Retina (tissue), 1 donor: ENCODE measurements around the gene CYP26B1.

ENCODE experiments used
- DNase-seq: peaks from one replicate; pipeline ENCODE4 v3.0.0-alpha.2; 2016

CYP26B1 gene

DNA sequence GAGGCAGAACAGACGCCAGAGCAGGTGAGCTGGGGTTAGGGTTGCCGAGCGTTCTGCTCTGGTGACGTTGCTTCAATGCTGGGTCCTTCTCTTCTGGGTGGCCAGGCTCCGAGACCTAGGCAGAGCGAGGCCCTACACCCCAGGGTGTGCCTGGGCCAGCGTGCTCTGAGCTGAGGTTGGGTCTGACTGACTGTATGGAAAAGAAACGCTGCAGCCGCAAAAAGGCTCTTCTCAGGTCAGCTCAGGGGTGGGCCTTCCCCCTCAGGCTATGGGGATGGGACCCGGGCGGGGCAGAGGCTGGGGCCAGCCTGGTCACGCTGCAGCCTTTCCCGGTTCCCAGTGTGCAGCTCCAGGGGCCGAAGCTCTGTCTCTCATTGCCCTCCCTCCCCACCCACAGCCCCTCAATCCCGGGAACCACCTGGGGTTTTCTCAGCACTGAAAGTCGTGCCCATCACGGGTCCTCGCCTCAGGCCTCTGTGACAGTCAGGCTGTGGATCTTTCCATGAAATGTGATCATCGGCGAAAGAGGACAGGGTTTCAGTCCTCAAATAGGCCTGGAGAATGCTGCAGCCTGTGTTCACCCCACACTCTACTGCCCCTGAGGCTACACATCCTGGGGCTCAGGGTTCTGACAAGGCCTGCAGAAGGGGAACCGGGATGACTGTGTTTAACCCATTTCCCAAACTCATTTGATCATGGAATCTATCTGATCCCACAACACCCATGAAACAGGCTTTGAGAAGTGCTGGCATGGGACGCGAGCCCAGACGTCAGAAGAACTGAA lies 19.4 kb downstream of the CYP26B1 start:
- no peak for DNase-seq

DNA sequence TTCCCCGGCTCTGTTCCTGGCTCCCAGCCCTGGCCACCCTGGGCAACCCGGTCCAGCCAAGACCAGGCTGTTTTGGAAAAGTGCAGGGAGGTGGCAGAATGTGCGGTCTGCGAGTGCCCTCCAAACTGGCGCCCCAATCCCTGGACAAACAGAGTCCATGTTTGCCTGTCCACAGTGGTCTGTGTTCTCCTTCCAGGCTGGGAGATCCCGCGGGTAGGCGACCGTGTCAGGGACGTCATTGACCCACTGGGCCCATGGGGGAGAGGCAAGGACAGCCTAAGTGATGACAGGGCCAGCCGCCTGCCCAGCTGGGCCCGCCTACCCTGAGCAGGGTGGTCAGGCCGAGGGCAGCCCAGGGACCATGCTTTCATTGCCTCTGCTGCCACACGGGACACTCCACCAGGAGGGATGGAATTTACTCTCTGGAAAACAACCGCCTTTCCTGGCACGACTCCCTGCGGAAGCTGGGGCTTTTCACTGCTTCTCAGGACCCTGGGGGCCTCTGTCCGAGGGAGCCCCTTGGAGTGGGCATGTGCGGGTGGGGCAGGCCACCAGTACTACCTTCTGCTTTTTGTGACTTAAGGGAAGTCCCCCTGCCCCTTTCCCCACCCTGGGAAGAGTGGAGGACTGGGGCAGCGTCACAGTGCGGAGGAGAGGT lies 20.1 kb downstream of the CYP26B1 start:
- DNase-seq, result no peak

DNA sequence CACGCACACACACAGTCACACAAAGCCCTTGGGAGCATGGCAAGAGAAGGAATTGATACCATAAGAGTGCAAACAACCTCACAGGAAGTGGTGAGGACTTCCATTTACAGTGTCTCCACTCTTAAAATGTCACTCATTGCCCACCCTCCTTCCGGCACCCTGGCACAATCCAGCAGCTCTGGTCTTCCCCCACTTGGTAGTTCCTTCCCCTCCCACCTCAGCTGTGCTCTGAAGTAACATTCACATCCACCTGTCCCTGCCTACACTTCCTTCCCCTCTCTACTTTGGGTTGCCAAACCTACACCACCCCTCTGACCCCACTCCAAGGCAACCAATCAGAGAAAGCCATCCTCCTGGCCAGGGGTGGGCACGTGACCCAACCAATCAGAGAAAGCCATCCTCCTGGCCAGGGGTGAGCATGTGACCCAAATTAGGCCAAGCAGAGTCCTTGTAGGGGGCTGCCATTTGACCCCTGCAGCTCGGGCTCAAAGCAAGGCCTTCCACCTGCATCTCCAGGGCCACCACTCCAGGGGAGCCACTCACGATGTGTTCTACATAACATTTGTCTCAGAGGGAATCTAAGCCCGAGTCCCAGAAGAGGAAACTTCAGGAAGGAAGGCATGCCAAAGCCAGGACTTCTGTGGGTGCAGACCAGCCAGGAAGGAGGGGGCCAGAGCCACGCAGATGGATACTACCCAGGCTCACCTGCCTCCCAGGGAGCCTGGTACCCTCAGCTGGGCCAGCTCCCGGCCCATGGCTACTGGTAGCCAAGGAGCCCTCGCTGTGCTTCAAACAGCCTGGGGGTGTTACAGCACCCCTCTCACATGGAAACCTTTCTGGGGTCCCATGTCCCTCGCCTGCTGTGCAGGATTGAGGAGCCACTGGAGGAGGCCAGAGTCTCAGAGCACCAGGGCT lies 21.2 kb downstream of the CYP26B1 start:
- no peak for DNase-seq

DNA sequence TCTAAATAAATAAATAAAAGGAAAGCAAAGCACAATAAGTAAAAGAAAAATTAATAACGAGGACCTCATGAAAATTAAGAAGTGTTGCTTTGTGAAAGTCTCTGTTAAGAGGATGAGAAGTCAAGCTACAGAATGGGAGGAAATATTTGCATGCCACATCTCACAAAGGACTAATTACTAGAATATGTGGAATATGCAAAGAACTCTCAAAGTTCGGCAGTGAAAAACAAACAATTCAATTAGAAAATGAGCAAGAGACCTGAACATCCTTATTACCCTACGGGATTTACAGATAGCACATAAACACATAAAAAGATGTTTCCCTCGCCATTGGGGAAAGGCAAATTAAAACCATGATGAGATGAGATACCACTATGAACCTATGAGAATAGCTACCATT lies 23.3 kb downstream of the CYP26B1 start:
- no peak for DNase-seq

DNA sequence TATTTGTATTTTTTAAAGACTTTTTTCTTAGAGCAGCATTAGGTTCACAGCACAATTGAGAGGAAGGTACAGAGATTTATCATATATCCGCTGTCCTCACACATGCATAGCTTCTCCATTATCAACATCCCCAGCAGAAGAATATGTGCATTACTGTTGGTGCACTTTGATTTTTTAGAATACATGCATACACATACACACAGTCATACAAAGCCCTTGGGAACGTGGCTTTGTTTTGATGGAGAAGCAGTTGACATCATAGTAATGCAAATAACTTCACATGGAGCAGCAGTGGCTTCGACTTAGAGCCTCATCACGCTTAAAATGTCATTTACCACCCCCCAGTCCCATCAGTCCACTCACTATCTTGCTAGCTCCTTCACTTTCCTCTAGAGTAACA lies 26.5 kb downstream of the CYP26B1 start:
- DNase-seq, result no peak

DNA sequence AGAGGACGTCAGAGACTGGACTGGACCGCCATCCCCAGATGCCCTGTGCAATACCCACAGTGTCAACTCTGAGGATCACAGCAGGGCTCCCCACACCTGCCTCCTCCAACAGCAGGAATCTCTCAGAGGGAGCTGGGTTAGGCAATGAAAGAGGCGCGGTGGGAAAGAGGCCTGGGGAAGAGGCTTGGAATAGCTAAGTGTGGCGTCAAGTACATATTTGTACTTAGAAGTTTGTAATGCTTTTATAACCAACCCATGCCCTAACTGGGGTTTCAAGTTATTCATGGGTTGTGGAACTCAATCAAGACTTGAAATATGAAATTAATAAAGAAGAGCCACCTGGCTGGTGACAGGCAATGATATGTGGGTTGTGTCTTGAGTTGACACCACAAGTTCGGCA lies 28.7 kb downstream of the CYP26B1 start:
- no peak for DNase-seq

DNA sequence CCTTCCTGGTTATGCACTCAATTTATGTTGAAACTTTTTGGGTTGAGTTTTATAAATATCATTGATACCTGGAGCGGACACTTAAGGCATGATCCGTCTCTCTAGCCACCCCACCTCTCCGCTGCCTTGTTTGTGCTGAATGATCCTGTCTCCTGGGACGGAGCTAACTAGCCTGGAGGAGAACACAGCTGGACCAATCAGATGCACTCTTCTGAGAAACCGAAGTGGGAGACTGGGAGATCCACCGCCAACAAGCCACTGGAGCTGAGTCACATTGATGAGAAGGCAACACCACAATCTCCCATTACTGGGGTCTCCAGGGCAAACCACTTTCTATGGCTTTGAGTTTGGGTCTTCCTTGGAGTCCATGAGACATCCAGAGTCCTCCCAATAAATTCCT lies 29.3 kb downstream of the CYP26B1 start:
- no peak for DNase-seq

DNA sequence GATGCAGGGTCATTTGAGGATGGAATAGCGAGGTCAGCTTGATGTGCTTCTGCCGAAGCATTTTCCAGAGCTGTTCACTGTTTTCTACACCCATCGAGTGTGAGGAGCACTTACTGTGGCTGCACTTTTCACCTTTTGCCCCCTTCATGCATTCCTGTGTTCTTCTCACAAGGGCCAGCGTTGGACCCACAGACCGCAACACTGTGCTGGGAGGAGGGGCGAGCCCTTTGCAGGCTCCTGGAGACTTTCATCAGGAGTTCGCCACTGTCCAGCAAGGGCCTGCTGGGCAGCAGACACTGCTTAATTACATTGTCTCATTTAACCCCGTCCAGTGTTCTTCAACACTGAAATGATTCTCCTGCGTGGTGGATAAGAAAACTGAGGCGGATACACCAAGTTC lies 29.9 kb downstream of the CYP26B1 start:
- DNase-seq, result no peak

DNA sequence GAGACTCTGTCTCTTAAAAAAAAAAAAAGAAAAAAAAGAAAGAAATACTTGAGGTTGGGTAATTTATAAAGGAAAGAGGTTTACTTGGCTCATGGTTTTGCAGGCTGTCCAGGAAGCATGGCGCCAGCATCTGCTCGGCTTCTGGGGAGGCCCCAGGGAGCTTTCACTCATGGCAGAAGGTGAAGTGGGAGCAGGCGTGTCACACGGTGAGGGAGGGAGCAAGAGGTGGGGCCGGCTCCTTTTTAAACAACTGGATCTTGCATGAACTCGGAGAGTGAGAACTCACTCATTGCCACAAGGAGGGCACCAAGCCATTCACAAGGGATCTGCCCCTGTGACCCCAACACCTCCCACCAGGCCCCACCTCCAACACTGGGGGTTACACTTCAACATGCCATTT lies 30.6 kb downstream of the CYP26B1 start:
- no peak for DNase-seq

DNA sequence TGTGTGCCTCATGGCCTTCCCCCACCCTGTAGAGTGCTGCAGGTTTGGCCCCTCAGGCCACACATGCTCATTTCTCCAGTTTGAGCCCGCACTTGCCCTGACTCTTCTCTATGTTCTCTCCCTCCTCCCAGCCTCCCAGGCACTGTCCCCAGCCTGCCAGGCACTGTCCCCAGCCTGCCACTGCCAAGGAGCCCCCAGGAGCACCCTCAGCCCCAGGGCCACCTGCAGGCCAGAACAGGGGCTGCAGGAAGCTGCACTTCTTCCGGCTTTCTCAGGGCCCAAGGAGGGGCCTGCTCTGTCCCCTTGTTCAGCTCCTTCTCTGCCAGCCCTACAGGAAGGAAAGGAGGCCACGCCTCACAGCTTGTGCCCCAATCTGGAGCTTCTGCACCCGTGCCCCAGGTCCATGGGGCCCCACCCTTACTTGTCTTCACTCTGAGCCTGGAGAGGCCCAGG lies 31.6 kb downstream of the CYP26B1 start:
- DNase-seq, result no peak

DNA sequence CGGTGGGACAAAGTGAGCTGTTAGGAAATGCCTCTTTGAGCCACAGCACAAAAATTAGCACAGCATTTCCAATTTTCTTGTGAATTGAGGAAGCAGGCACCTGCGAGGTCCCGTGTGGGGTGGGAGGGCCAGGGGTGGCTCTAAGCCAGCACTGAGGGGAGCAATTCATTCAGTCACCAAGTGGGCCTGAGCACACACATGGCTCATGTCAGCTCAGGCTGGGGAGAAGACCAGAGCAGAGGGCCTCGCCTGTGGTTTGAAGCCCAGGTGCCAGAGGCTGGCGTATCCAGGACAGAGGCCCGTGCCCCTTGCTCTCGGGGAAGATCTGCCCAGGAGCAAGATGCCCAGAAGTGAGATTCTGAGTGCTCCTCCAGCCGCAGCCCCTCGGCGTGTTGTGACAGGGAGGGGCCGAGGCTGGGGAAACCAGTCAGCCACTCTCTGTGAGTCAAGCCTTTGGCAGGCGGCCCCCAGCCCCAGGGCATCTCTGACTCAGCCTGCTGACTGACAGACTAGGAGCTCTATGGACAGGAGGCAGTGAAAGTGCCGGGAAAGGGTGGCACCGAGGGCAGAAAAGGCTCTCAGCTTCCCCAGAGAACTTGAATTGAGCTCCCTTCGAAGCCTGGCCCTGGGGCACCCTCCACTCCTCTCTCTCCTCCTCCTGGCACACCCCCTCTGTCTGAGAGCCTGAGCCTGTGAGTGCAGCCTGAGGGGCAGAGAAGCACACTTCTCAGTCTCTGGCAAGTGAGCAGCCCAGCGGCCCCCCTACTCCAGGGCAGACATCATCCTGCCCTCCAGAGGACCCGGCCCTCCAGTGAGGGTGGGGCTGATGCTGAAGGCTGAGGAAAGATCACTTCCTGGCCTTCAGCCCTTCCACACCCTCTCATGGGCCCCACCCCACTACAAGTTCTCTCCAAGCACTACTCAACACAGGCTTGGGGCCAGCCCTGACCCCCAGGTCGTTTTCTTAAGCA lies 32.3 kb downstream of the CYP26B1 start:
- DNase-seq, result no peak

DNA sequence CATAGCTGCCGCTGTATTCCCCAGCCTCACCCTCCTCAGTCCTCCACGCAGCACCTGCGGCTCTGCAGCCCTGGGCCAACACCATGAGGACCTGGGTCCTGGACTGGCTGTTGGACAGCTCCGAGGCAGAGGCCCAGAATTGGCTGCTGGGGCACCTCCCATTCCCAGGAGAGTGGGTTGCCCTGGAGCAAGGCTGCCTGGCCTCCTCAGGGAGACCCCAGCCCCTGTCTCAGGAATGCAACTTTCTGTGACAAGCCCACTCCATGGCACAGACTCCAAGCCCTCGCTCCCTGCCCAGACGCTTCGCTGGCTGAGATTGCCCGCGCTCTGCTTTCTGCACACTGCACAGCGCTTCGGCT lies 33.0 kb downstream of the CYP26B1 start:
- DNase-seq, result no peak

DNA sequence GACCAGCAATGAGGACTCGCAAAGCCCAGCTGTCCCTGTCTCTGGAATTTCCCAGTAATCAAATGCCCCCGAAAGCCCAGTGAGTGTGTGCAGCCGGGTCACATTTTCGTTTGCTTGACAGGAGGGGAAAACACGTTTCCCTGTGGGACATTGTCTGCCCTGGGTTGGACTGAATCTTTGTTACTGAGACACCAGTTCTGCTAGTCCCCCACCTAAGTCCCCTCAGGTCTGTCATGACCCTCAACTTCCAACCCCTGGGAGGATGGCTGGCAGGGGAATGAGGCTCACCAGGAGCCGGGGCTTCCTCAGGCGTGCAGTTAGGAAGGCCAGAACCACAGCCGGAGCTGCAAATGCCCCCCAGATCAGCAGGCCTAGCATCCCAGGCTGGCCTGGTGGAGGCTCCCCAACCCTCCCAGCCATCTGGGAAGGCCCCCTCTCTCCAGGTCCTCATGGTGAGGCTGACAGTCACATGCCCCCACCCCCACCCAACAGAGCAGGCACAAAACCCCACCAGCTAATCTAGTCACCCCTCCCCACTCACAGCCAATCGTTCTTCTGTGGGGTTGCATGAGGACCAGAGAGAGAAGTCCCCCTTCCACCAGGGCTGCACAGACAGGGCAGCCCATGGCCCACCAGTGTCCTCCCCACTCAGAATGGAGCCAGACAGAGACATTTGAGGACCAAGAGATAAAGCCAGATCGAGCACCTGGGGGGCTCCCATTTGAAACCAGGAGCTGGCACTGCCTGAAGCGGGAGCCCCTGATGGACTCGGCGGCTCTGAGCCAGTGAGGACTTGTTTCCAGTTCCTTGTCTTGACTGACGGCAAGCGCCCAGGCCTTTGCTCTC lies 33.6 kb downstream of the CYP26B1 start:
- peak; percentile 50 for DNase-seq

DNA sequence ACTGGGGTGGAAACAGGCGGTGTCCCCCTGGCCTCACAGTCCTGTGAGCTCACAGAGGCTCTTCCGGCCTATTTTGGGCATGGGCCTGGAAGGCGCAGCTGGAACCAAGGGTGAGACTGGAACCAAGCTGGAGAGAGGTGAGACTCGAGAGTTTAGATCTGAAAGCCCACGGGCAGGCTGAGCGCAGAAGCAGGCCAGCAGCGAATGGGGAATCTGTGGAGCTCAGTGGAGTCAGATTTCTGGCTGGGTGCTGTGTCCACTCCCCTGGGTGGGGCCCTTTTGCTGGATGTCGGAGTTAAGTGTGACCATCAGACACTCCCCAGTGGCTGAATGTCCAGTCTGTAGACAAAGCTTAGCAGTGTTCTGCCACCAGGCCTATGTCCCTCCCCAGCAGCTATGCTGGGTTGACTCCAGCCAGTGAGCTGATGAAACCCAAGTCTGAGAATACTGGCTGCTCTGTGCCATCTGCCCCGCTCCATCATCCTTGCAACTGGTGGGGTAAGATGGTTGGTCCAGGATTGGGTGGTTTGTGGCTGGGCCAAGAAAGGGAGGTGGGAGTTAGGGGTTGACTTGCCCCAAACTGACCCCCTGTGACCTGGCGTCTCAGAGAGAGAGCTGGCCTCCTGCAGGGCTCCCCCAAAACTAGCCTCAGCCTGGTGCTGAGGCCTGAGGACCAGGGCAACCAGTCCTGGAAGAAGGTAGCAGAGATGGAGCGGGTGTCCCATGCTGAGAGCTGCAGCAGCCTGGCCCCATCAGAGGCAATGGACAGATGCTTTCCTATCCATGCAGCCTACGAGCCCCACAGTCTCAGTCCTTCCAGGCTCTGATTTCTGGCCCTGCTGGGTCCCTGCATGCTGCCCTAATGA lies 34.4 kb downstream of the CYP26B1 start:
- DNase-seq, result no peak

DNA sequence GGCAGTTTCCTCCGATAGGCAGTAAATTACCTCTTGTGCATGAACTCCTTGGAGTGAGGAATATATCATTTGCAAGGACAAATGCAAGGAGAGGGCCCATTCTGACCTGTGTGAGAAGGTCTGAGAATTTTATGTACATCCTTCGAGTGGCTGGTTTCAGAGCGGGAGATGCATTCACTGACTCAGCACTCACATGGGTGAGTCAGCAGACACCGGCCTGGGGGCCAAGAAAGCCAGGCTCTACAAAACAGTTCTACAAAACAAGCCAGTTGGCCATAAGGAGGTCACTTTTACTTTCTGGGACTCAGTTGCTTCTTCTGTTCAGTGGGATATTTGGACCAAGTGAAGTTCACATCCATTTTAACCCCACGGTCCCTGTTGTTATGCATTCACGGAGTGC lies 35.3 kb downstream of the CYP26B1 start:
- DNase-seq, result no peak

DNA sequence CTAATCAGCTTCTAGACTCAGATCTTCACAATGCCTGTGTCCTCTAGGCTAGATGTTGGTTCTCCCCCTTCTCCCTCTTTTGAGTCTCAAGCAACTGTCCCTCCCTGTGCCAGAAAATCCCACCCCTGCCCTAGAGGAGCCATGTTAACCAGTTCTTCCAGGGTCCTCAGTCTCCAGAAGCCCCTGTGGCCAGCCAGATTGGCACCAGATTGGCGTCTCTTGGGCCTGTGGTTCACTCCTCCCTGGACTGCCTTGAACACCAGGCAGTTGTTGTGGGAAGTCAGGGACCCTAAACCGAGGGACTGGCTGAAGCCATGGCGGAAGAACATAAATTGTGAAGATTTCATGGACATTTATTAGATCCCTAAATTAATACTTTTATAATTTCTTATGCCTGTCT lies 36.6 kb downstream of the CYP26B1 start:
- DNase-seq, result no peak

DNA sequence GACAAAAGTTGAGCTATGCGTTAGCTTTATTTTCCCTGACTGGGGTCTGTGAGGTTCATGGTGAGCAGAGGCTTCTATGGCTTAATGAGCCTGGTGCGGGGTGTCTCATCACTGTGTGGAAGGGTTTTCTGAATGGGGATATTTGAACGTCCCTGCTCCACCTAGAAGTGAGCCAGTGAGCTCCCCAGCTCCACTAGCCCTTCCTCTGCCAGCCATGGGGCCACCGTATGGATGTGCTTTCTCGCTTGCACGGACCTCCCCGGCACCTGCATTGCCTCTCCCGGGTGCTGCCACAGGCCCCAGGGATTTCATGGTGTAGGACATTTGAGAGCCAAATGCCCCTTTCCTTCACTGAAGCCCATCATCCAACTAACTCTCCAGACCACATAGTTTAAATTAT lies 37.8 kb downstream of the CYP26B1 start:
- no peak for DNase-seq

DNA sequence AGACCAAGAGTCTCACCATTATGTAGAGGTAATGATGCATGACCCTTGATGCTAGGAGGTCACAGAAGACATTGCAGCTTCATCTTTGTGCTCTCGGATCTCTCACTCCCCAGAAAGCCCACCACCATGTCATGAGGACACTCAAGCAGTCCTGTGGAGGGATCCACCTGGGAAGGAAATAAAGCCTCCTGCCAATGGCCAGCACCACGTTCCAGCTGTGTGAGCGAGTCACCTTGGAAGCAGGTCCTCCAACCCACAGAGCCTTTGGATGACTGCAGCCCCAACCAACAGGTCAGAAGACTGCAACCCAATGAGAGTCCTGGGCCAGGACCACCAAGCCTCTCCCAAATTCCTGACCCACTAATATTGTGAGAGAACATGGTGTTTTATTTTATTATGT lies 38.4 kb downstream of the CYP26B1 start:
- DNase-seq, result no peak

DNA sequence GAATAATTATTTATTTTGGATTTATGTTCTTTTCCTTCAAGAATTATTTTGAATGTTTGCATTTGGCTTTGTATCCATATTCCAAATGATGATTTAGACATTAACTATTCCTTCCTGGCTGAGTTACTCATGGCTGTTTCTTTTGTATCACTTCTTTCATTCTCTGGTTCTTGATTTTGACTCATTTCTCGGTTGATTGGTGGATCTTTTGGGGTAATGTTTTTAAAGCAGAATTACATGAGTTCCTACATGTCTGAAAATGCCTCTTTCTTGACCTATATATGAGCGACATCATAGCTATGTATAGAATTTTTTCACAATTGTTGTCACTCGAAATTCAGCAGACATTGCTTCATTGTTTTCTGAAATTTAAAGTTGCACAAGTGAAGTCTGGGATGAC lies 39.5 kb downstream of the CYP26B1 start:
- no peak for DNase-seq

DNA sequence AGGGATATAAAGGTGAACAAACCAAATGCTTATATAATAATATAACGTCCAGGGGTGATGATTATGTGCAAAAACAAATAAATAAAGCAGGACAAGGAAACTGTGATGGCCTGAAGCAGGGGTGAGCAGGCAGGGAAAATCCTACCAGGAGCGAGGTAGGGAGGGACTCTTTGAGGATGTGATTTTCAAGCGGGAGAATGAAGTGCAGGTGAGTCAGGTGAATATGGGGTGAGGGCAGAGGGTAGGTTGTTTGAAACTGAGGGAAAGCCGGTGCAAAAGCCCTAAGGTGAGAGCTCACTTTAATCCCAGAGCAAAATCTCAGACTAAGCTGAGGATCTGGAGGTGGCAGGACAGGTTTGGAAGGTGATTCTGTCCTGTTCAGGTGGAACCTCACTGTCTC lies 40.7 kb downstream of the CYP26B1 start:
- DNase-seq, result no peak
